ENCODE data around the gene FTL.

DNA sequence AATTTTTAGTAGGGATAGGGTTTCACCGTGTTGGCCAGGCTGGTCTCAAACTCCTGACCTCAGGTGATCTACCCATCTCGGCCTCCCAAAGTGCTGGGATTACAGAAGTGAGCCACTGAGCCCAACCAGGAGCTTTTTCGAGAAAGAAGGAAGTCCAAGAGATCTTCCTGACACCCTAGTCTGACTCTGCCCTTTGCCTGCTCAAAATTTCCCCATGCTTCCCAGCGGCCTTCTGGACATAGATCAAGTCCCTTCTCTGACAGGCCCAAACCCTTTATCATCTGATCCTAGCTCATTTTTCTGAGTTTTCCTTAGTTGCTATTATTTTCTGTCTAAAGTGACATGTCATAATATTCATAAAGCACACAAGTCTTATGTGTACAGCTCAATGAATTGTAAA, 12.0 kb upstream of the FTL start:
- TF ChIP-seq, protein P1, sequence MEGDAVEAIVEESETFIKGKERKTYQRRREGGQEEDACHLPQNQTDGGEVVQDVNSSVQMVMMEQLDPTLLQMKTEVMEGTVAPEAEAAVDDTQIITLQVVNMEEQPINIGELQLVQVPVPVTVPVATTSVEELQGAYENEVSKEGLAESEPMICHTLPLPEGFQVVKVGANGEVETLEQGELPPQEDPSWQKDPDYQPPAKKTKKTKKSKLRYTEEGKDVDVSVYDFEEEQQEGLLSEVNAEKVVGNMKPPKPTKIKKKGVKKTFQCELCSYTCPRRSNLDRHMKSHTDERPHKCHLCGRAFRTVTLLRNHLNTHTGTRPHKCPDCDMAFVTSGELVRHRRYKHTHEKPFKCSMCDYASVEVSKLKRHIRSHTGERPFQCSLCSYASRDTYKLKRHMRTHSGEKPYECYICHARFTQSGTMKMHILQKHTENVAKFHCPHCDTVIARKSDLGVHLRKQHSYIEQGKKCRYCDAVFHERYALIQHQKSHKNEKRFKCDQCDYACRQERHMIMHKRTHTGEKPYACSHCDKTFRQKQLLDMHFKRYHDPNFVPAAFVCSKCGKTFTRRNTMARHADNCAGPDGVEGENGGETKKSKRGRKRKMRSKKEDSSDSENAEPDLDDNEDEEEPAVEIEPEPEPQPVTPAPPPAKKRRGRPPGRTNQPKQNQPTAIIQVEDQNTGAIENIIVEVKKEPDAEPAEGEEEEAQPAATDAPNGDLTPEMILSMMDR (IDR thresholded peaks at IDR 0.05): no peak
- TF ChIP-seq EZH2 (IDR thresholded peaks at IDR 0.05) (no peak), EZH2phosphoT487 (IDR thresholded peaks at IDR 0.05) (no peak)

Data from neural progenitor cell (in vitro differentiated cells).